NT2/D1 (cell line): Measurements from ENCODE around the gene RAB27A.

Experiments
- YY1 ChIP-seq: IDR thresholded peaks from 2 replicates; pipeline ENCODE4 v1.6.1; 2011; ENCODE audit not compliant: insufficient read length, insufficient read depth
- ZNF274 ChIP-seq: IDR thresholded peaks from 2 replicates; pipeline ENCODE4 v1.6.1; 2011; ENCODE audit warnings: mild to moderate bottlenecking, low read depth, low read length

DNA sequence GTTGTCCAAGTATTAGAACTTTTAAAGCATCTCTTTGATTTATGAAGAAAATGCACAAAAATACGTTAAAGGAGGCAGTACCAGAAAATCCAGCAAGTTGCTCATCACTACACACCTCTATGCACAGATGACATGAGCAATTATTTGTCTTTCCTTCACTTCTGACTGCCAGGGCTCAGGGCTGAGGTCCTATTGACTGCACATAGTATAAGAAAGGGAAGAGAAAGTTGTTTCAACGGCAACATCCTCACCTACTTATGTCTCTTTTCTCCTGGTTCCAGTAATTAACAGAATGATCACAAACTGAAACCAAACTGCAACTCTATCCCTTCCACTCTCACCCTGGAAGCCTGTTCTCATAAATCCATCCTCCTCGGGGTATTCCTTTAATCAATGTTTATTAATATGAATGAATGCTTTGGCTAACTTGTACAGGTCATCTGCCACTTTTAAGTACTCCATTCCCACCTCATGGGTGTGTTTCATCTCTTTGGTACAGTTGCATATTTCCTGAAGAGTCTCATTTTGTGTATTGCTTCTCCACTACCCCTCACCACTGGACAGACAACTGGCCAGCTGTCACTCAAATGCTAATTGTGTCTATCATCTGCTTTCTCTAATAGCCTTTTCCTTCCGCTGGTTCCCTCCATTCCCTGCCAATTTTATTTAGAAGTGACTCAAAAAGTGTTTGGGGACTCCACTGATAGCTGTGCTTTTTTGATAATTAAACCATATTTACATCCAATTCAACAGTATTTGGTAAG lies 34.5 kb downstream of the RAB27A start:
- TF ChIP-seq ZNF274 (no peak), YY1 (no peak)
